Forelimb muscle (tissue), 1 donor: ENCODE data around the gene CEP164. TPM values are rescaled to one million over a fixed set of nuclear protein-coding genes. Genes with fewer than 3 reads are reported as not detected.

Source experiments
- DNase-seq: peaks from one replicate; pipeline ENCODE4 v3.0.0-alpha.2; 2013; ENCODE audit warnings: low read depth
- polyA plus RNA-seq: library from polyadenylated mRNA; unstranded; fragments of 120-200 nt; gene quantifications from one replicate; pipeline ENCODE4 v1.2.1, GENCODE V29; 2013; ENCODE audit not compliant: insufficient read length

CEP164 gene
- polyA plus RNA-seq, 1 donor: 13.7 TPM

DNA sequence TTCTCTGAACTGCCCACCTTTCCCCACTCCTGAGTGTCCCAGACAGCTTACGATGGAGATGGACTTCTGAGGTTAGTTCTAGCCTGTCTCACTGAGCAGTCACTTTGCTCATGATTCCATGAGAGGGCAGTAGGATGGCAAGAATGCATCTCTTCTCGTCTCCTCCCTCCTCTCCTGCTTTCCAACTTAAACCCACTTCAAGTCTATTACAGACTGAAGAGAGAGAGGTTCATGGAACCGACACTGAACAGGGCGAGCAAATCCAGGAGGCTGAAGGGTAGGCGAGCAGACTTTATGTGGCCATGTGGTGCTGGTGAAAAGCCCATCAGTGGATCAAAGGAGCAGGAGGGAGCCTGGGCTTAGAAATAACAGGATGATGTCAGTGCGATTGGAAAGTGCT is 38.6 kb downstream of the CEP164 start:
- no peak for DNase-seq

DNA sequence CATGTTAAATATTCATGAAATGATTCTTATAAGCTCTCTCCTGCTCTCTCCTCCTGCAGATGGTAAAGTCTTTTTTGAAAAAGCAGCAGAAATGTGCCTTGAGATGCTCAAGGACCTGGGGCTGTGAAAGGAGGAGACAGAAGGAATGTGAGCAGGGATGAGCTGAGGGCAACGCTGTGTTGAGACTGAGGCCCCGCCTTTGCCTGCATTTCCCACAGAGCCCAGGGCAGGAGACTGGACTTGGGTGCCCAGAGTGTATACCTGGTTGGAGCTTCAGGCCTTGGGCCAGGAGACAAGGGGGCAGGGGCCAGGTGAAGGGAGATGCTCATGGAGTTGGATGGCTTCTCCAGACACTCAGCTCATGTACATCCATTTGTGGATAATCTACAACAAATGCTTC is 39.2 kb downstream of the CEP164 start:
- no peak for DNase-seq

DNA sequence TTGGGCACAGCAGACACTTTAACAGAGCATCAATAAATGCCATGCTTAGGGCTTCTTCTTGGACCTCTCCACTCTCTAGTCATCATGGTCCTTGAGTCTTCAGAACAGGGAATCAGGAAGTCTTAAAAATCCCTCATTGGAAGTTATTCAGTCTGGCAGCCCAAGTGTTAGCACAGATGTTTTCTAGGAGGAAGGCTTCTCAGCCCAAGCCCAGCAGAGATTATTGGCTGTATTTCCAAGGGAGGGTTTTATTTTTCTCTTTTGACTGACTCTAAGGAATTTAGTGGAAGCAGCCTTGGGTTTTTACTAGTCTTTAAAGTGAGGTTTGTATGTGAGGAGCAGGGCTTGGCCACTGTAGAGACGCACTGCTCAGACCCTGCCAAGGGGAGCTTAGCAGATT is 41.9 kb downstream of the CEP164 start:
- peak; percentile 58 for DNase-seq

DNA sequence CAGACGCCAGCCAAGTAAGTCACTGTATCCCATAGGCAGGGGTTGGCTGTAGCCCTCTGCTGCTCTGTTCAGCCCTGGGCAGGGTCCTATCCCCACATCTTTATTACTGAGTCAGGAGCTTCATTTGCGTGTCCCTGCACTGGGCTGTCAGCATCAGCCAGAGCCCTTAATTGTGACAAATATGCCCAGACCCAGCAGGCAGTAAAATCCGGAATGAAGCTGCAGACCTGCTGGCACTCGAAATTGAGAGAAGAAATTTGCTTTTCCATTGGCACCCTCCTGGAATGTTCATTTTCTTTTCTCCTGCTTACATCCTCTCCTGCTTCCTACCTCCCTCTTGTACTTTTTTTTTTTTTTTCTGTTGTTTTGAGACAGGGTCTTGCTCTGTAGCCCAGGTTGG is 43.8 kb downstream of the CEP164 start:
- DNase-seq: no peak

DNA sequence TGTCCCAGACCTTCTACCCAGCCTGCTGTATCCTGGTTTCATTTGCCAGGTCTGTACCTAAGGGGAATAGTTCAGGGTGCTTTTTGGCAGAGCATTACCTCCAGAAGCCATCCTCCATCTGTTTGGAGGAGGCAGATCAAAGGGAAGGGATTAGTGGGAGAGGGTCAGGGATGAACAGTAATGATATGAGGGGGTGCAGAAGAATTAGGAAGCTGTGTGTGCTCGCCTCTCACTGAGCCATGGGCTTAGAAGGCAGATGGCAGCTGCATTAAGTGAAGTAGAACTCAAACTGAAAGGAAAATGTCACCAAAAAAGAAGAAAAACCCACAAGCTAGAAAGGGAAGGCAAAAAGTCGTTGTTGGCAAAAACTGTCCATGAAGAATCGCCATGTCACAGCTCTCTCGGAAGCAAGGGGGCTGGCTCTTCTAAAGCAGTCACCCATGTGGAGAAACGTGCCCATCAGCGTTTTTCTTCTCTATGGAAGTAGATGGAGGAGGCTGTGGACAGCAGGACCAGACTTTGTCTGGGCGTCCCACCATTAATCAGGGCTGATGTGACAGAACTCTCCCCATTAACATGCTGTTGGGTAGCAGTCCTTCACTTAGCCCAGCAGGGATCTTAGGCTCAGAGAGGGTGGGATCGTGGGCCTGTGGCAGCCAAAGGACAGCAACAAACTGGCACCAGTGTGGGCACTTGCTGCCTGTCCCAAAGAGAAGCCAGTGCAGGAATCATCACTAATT is 46.8 kb downstream of the CEP164 start:
- no peak for DNase-seq

DNA sequence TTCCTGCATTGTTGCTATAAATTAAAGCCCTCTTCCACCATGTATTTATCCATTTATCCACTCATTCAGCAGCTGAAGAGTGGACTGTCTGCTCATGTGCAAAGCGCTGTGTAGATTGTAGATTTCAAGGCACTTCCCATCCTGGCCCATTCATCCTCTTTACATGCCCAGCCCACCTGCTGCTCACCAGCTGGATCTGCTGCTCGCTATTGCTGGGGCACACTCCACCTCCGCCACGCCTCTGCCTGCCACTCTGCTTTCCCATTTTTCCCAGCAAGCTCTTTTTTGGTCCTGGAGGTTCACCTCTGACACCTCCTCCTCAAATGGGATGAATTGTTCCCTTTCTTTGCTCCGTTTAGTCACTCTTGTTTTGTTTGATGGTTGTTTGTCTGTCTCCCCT is 48.3 kb downstream of the CEP164 start:
- no peak for DNase-seq

GRCh38 chr11:117376517-117376916 is 48.9 kb downstream of the CEP164 start:
- no peak for DNase-seq

- no peak for DNase-seq
Measured at GRCh38 chr11:117378976-117379865, 51.6 kb downstream of the CEP164 start.

- DNase-seq: no peak
Measured at GRCh38 chr11:117380676-117381075, 53.0 kb downstream of the CEP164 start.

DNA sequence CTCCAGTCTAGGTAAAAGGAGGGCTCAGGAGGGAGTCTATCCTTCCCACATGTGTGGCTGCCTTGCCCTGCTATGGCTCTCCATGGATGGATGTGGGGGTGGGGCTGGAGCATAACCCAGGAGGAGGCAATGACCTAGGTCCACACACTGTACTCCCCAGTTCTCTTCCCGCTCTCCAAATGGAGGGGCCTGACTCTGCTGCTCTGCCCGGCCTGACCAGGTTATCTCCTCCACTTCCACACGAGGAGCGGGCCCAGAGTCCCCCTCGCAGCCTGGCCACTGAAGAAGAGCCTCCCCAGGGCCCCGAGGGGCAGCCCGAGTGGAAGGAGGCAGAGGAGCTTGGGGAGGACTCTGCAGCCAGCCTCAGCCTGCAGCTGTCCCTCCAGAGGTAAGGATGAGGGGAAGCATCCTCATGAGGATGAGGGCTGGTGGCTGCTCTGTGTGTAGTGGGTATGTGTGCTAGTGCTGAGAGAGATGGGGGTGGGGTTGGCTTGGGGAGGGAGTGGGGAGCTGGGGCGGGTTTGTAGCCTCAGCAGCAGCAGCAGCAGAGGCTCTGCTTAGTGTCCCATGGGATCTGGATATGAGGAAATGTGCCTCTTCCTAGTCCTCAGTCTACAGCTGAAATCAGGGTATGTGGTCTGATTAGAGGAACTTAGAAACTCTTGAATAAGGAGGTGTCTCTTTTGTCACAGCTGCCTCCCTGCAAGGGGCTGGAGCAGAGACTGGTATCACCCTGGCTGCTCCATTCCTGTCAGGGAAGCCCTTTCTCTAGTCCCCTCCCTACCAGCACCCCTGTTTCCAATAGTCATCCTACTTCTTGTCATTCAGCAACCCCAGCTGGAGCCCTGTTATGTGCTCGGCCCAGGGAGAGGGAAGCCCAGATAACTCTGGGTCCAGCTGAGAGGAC is 54.1 kb downstream of the CEP164 start:
- no peak for DNase-seq

DNA sequence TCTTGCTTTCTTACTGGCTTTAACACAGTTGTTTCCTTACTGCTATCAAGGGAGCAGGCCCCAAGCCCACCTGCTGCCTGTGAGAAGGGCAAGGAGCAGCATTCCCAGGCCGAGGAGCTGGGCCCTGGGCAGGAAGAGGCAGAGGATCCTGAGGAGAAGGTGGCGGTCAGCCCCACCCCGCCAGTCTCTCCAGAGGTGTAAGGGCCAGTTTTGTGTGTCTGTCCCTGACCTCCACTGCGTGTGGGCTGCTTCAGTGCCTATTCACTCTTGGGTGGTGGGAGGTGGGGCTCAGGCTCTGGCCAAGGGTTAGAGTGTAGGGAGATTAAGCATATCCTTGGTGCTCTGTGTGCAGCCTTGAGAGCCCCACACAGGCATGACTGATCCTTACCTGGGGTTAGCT is 55.1 kb downstream of the CEP164 start:
- no peak for DNase-seq

DNA sequence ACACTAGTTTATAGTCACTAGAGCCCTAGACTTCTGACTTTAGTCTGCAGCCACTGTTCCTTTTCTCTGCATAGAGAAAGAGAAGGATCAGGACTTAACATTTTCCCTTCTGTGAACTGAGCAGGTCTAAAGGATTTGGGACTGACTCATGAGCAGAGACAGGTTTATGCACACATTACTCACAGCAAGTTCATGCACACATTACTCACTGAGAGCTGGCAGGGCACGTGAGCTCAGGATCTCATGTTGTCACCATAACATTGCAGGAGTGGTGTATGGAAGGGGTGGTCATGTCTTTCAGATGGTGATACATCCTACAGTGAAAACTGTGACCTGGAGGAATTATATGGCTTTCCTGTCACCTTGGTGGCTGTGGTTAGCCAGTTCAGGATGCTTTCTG is 56.4 kb downstream of the CEP164 start:
- DNase-seq: no peak

DNA sequence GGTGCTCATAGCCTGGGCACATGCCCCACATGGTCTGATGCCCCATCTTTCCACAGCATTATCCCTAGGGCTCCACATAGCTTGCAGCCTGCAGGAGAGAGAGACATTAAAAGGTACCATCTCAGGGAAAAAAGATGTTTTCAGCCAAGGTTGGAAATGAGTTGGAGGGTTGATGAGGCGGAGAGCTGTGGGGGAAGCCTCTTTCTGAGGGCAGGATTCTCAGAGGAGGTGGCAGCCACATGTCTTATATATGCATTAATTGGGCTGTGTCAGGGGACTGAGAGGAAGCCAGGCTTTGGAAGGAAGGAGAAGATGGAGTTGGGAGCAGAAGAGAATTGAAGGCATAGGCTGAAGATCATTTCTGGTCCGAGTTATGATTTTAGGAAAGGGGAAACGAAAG is 57.8 kb downstream of the CEP164 start:
- DNase-seq: no peak

DNA sequence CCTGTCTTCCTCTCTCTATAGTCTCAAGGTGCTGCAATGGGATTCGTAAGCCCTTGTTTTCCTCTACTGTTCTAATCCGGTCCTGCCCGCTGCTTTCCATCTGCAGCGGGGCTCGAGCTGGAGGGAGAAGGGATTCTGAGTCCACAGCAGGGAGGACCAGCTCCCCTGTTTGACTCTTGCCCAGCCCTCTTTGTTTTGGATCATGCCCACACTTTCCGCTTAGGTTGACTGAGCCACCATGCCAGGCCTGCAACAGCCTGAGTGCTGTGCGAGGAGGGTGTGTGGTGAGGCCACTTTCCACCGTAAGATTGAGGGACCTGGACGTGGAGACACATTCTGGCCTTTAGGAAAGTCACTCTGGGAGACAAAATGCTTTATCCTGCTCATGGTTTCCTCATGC is 58.3 kb downstream of the CEP164 start:
- DNase-seq: no peak

DNA sequence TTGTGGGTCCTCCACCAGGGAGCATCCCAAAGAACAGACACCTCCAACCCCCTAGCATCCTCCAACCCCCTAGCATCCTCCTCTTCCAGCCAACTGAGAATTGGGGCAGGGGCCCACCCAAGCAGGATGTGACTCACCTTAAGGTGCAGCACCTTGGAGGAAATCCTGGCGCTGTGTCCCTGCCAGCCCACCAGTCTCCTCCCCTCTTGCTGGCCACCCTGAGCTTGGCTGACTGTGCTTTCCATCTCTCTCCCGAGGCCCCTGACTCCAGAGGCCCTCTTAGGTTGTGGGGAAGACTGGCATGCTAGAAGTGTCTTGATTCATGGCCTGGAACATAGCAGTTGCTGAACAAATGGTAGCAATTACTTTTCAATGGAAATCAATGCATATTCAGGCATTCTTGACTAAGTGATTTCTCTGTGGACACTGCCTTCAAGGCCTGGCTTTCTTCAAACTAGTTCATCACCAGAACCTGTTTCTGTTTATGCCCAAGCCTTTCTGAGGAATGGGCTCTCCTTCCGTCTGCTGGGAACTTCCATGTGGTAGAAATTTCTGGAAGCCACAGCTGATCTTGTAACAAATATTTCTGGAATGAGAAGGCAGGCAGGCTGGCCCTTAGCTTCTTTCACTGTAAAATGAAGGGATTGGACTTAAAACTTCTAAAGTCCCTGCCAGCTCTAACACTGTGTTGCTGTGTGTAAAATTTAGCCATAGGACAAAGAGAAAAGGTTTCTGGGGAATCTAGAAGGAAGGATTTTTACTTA is 60.5 kb downstream of the CEP164 start:
- no peak for DNase-seq

DNA sequence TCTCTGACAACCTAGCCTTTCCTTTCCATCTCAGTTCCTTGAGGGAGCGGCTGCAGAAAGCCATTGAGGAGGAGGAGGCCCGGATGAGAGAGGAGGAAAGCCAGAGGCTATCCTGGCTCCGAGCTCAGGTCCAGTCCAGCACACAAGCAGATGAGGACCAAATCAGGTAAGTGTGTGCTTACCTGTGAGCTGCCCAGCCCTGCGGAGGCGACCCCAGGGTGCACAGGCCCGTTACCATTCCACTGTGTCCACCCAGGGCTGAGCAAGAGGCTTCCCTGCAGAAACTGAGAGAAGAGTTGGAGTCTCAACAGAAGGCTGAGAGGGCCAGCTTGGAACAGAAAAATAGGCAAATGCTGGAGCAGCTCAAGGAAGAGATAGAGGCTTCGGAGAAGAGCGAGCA is 63.1 kb downstream of the CEP164 start:
- no peak for DNase-seq

DNA sequence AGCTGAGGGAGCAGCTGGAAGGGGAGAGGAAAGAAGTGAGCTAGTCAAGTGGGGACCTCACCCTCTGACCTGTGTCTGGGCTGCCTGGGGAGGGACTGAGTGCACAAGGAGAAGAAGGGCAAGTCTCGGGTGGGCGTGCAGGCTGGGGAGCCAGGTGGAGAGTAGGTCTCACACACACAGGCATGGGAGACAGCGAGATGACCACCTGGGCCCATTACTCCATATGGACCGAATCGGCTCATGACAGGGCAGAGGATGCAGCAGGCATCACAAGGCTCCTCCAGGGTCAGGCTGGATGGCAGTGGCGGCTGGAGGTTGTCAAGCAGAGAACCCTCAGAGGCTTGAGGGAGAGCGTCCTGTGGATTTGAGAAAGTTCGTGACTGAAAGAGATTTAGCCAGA is 63.5 kb downstream of the CEP164 start:
- DNase-seq: no peak

DNA sequence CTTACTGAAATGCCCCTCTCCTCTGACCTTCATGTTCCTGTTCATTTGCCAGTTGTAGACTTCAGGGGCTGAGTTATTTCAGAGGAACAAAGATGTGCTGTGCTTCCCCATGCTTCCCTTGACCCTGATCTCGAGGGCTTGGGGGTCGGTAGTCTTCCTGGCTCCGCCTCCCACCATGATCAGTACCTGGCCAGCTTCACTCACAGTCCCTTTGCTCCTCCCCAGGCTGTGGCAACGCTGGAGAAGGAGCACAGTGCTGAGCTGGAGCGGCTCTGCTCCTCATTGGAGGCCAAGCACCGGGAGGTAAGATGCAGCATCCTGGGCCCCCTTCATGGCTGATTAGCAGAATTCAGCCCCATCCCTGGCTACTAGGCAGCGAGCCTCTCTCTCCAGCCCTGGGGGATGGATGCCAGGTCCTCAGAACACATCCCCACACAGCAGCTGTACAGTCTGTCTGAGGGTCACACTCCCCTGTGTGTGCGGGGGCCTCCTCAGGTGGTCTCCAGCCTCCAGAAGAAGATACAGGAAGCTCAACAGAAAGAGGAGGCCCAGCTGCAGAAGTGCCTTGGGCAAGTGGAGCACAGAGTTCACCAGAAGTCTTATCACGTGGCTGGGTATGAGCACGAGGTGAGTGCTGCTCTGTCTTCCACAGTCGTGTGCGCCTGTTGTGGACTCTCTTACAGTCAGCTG is 64.5 kb downstream of the CEP164 start:
- no peak for DNase-seq

GRCh38 chr11:117392979-117393378 is 65.3 kb downstream of the CEP164 start:
- DNase-seq: no peak

GRCh38 chr11:117394221-117394925 is 66.7 kb downstream of the CEP164 start:
- no peak for DNase-seq
